OCI-LY7 (cell line): Measurements from ENCODE around the gene YIPF6. TPM values are rescaled to one million over a fixed set of nuclear protein-coding genes. Genes with fewer than 3 reads are reported as not detected.

Experiments
- BruUV-seq: library from RNA; stranded (reverse); fragments of 400-500 nt; replicated peaks from 2 replicates; lab custom pipeline; 2021; lab: Mats Ljungman, UMichigan
- CTCF ChIA-PET: fragments of 300-600 bp; sonication (Branson Sonifier 250); formaldehyde crosslinking; loops from one replicate; lab custom pipeline; 2022; ENCODE audit warnings: antibody characterized with exemption; ENCODE audit not compliant: unreplicated experiment; lab: Charles Lee
- POLR2A ChIA-PET: fragments of 300-600 bp; sonication (Branson Sonifier 250); formaldehyde crosslinking; loops from one replicate; lab custom pipeline; 2022; ENCODE audit warnings: antibody characterized with exemption; lab: Charles Lee
- DNase-seq: peaks from one replicate; pipeline ENCODE4 v3.0.0-alpha.2; 2015; ENCODE audit warnings: low spot score
- H2AFZ ChIP-seq: fragments of 200-600 bp; sonication (generic), shearing (Covaris generic); 2 replicates; pipeline ENCODE4 v1.6.1; 2014; ENCODE audit warnings: mild to moderate bottlenecking, antibody characterized with exemption, low read length, moderate library complexity
- H3K27ac ChIP-seq: fragments of 200-600 bp; sonication (generic); 2 replicates; pipeline ENCODE4 v1.5.1; 2014; ENCODE audit warnings: mixed run types, low read depth, mild to moderate bottlenecking, moderate library complexity, low read length, inconsistent platforms; ENCODE audit not compliant: poor library complexity, severe bottlenecking
- H3K36me3 ChIP-seq: fragments of 200-600 bp; sonication (generic); 2 replicates; pipeline ENCODE4 v1.6.1; 2014; ENCODE audit warnings: mild to moderate bottlenecking, antibody characterized with exemption, low read length, moderate library complexity, mixed read lengths; ENCODE audit not compliant: insufficient read depth
- H3K4me1 ChIP-seq: fragments of 200-600 bp; sonication (generic); 2 replicates; pipeline ENCODE4 v1.5.1; 2014; ENCODE audit warnings: mild to moderate bottlenecking, low read length; ENCODE audit not compliant: insufficient read depth, poor library complexity, severe bottlenecking
- H3K4me2 ChIP-seq: fragments of 200-600 bp; sonication (generic); 2 replicates; pipeline ENCODE4 v1.6.1; 2014; ENCODE audit warnings: mild to moderate bottlenecking, low read length
- H3K4me3 ChIP-seq: fragments of 200-600 bp; sonication (generic); 2 replicates; pipeline ENCODE4 v1.5.1; 2014; ENCODE audit warnings: mild to moderate bottlenecking, low read depth, low read length; ENCODE audit not compliant: poor library complexity, severe bottlenecking
- H3K79me2 ChIP-seq: fragments of 200-600 bp; sonication (generic); 2 replicates; pipeline ENCODE4 v1.6.1; 2016; ENCODE audit warnings: low read depth, mild to moderate bottlenecking, low read length, moderate library complexity, mixed read lengths; ENCODE audit not compliant: insufficient read depth
- H3K9me2 ChIP-seq: fragments of 200-600 bp; sonication (generic); 2 replicates; pipeline ENCODE4 v1.6.1; 2016; ENCODE audit warnings: mild to moderate bottlenecking, low read length, mixed read lengths; ENCODE audit not compliant: insufficient read depth
- H3K9me3 ChIP-seq: fragments of 200-600 bp; sonication (generic); 2 replicates; pipeline ENCODE4 v1.6.1; 2014; ENCODE audit warnings: mild to moderate bottlenecking, mixed run types, low read length, mixed read lengths
- H4K20me1 ChIP-seq: fragments of 200-600 bp; sonication (generic); 2 replicates; pipeline ENCODE4 v1.6.1; 2014; ENCODE audit warnings: mild to moderate bottlenecking, antibody characterized with exemption, low read length, moderate library complexity, mixed read lengths; ENCODE audit not compliant: insufficient read depth
- EZH2phosphoT487 ChIP-seq: fragments of 200-600 bp; sonication (generic); IDR thresholded peaks from 2 replicates; pipeline ENCODE4 v1.6.1; 2018; ENCODE audit warnings: low read depth, borderline replicate concordance, mild to moderate bottlenecking, mixed run types, antibody characterized with exemption, low read length, moderate library complexity, mixed read lengths
- intact Hi-C: fragments of 100-400 bp; cut with micrococcal nuclease; formaldehyde crosslinking; loops from one replicate; pipeline ENCODE4 v1.10.0; 2022; ENCODE audit not compliant: unreplicated experiment
- total RNA-seq, 2 experiments: library from RNA; depleted of rRNA in 1 of 2; stranded (reverse); fragments of >200 nt in 1 of 2; shearing (Covaris generic) in 1 of 2; gene quantifications; 2 replicates each; pipeline ENCODE4 v1.2.3, GENCODE V29; 2014 to 2022
- TF ChIP-seq, protein P1 (sequence below): fragments of 200-600 bp; sonication (generic); conservative IDR thresholded peaks from 2 replicates; pipeline ENCODE4 v1.5.1; 2014; ENCODE audit warnings: mild to moderate bottlenecking, antibody characterized with exemption, low read length, moderate library complexity, mixed read lengths

YIPF6 gene
- total RNA-seq, 2 experiments from 2014 or later, result 7.2 to 14.7 TPM

- no peaks in the 10 kb centered on the region for H3K36me3 ChIP-seq
- intact Hi-C loops, result no loop called here
- ChIA-PET POLR2A (no interaction called here), CTCF (no interaction called here)
- H3K4me3 ChIP-seq, result no peak overlapping the region
- H3K27ac ChIP-seq, result no peak overlapping the region
- no peaks in the 10 kb centered on the region for H3K4me1 ChIP-seq
- no peaks in the 10 kb centered on the region for H4K20me1 ChIP-seq
- no peaks in the 10 kb centered on the region for H3K79me2 ChIP-seq
- no TSS peak for BruUV-seq
- H3K9me2 ChIP-seq, result no peaks in the 10 kb centered on the region
- no peak for DNase-seq
- TF ChIP-seq, protein P1, sequence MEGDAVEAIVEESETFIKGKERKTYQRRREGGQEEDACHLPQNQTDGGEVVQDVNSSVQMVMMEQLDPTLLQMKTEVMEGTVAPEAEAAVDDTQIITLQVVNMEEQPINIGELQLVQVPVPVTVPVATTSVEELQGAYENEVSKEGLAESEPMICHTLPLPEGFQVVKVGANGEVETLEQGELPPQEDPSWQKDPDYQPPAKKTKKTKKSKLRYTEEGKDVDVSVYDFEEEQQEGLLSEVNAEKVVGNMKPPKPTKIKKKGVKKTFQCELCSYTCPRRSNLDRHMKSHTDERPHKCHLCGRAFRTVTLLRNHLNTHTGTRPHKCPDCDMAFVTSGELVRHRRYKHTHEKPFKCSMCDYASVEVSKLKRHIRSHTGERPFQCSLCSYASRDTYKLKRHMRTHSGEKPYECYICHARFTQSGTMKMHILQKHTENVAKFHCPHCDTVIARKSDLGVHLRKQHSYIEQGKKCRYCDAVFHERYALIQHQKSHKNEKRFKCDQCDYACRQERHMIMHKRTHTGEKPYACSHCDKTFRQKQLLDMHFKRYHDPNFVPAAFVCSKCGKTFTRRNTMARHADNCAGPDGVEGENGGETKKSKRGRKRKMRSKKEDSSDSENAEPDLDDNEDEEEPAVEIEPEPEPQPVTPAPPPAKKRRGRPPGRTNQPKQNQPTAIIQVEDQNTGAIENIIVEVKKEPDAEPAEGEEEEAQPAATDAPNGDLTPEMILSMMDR, result no peak
- TF ChIP-seq EZH2phosphoT487, result no peak
- H2AFZ ChIP-seq, result no peak overlapping the region
- no peak overlapping the region for H3K4me2 ChIP-seq
- no peaks in the 10 kb centered on the region for H3K9me3 ChIP-seq
Measured at GRCh38 chrX:68454476-68455150, 44.2 kb upstream of the YIPF6 start.

- H3K79me2 ChIP-seq, result no peaks in the 10 kb centered on the region
- no peaks in the 10 kb centered on the region for H3K9me3 ChIP-seq
- CTCF ChIA-PET, result no interaction called here
- no peak overlapping the region for H2AFZ ChIP-seq
- no peak for TF ChIP-seq EZH2phosphoT487
- TF ChIP-seq, protein P1, result no peak
- no peaks in the 10 kb centered on the region for H4K20me1 ChIP-seq
- DNase-seq, result no peak
- no TSS peak for BruUV-seq
- H3K27ac ChIP-seq, result no peak overlapping the region
- no peak overlapping the region for H3K4me2 ChIP-seq
- no peaks in the 10 kb centered on the region for H3K9me2 ChIP-seq
- POLR2A ChIA-PET, result no interaction called here
- intact Hi-C loops, result no loop called here
- H3K4me1 ChIP-seq, result no peaks in the 10 kb centered on the region
- no peak overlapping the region for H3K4me3 ChIP-seq
- H3K36me3 ChIP-seq, result no peaks in the 10 kb centered on the region
Measured at GRCh38 chrX:68455151-68455510, 43.7 kb upstream of the YIPF6 start.

DNA sequence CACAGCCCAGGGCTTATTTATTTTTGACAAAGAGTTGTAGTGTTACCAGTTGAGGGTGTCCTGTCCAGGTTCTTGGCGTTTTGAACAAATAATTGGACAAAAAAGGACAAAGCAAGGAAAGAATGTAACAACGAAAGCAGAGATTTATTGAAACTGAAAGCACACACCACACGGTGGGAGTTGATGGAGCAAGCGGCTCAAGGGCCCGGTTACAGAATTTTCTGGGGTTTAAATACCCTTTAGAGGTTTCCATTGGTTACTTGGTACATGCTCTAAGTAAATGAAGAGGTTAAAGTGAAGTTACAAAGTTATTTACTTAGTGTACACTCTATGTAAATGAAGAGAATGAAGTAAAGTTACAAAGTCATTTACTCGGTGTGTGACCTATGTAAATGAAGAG lies 37.8 kb upstream of the YIPF6 start:
- no peaks in the 10 kb centered on the region for H3K4me1 ChIP-seq
- CTCF ChIA-PET, result no interaction called here
- H3K36me3 ChIP-seq, result no peaks in the 10 kb centered on the region
- no TSS peak for BruUV-seq
- H3K4me3 ChIP-seq, result no peak overlapping the region
- POLR2A ChIA-PET, result no interaction called here
- no peak overlapping the region for H3K4me2 ChIP-seq
- no peak overlapping the region for H2AFZ ChIP-seq
- no peaks in the 10 kb centered on the region for H4K20me1 ChIP-seq
- H3K27ac ChIP-seq, result no peak overlapping the region
- no peaks in the 10 kb centered on the region for H3K9me2 ChIP-seq
- intact Hi-C loops, result loop anchor here (5.0 kb wide), 1 partner anchor 264 kb away; no protein-coding TSS in a partner anchor
- no peak for TF ChIP-seq EZH2phosphoT487
- TF ChIP-seq, protein P1, result no peak
- DNase-seq, result no peak
- H3K79me2 ChIP-seq, result no peaks in the 10 kb centered on the region
- no peaks in the 10 kb centered on the region for H3K9me3 ChIP-seq
